T-helper 2 cell treated with Interferon-gamma antibody and Interleukin-4, amounts not matched to agents 5 μg/mL and 100 μg/mL, for 36 hours (primary cell): ENCODE measurements around the gene SPATC1L.

Source experiments
- DNase-seq: peaks from one replicate; pipeline ENCODE4 v3.0.0; 2021; ENCODE audit warnings: low spot score
- H3K27ac Mint-ChIP-seq: one replicate; pipeline ENCODE4 v1.8.0; 2021; ENCODE audit warnings: mild to moderate bottlenecking, mixed read lengths
- H3K27me3 Mint-ChIP-seq: one replicate; pipeline ENCODE4 v1.8.0; 2021; ENCODE audit warnings: low read depth, mixed read lengths
- H3K36me3 Mint-ChIP-seq: one replicate; pipeline ENCODE4 v1.8.0; 2021; ENCODE audit warnings: low read depth, mixed read lengths
- H3K4me1 Mint-ChIP-seq: one replicate; pipeline ENCODE4 v1.8.0; 2021; ENCODE audit warnings: low read depth, mixed read lengths
- H3K4me3 Mint-ChIP-seq: one replicate; pipeline ENCODE4 v1.8.0; 2022; ENCODE audit warnings: mild to moderate bottlenecking, moderate library complexity, mixed read lengths
- H3K9me3 Mint-ChIP-seq: one replicate; pipeline ENCODE4 v1.8.0; 2021; ENCODE audit warnings: mixed read lengths

Gene SPATC1L

GRCh38 chr21:46128106-46128932 lies 55.9 kb downstream of the SPATC1L start:
- Mint-ChIP-seq H3K27ac (no peak overlapping the region), H3K27me3 (no peaks in the 10 kb centered on the region), H3K4me3 (no peak overlapping the region), H3K4me1 (no peaks in the 10 kb centered on the region), H3K36me3 (no peaks in the 10 kb centered on the region), H3K9me3 (no peaks in the 10 kb centered on the region)
- no peak for DNase-seq

- Mint-ChIP-seq H3K4me3 (no peak overlapping the region), H3K9me3 (no peaks in the 10 kb centered on the region), H3K4me1 (no peaks in the 10 kb centered on the region), H3K27me3 (no peaks in the 10 kb centered on the region), H3K36me3 (no peaks in the 10 kb centered on the region), H3K27ac (no peak overlapping the region)
- DNase-seq, result no peak
These were observed 56.8 kb downstream of the SPATC1L start for GRCh38 chr21:46127239-46128105.

GRCh38 chr21:46126309-46127238 lies 57.7 kb downstream of the SPATC1L start:
- no peaks in the 10 kb centered on the region for H3K27me3 Mint-ChIP-seq
- no peak overlapping the region for H3K27ac Mint-ChIP-seq
- H3K9me3 Mint-ChIP-seq, result no peaks in the 10 kb centered on the region
- no peak for DNase-seq
- no peak overlapping the region for H3K4me3 Mint-ChIP-seq
- H3K4me1 Mint-ChIP-seq, result no peaks in the 10 kb centered on the region
- H3K36me3 Mint-ChIP-seq, result no peaks in the 10 kb centered on the region

GRCh38 chr21:46125846-46126301 lies 58.4 kb downstream of the SPATC1L start:
- no peak for DNase-seq
- H3K36me3 Mint-ChIP-seq, result no peaks in the 10 kb centered on the region
- H3K27ac Mint-ChIP-seq, result no peak overlapping the region
- H3K4me3 Mint-ChIP-seq, result no peak overlapping the region
- no peaks in the 10 kb centered on the region for H3K27me3 Mint-ChIP-seq
- no peaks in the 10 kb centered on the region for H3K4me1 Mint-ChIP-seq
- no peaks in the 10 kb centered on the region for H3K9me3 Mint-ChIP-seq

- DNase-seq, result no peak
- Mint-ChIP-seq H3K9me3 (no peaks in the 10 kb centered on the region), H3K4me3 (no peak overlapping the region), H3K27me3 (no peaks in the 10 kb centered on the region), H3K27ac (no peak overlapping the region), H3K36me3 (no peaks in the 10 kb centered on the region), H3K4me1 (no peaks in the 10 kb centered on the region)
These were observed 59.1 kb downstream of the SPATC1L start for GRCh38 chr21:46124926-46125845.

GRCh38 chr21:46124083-46124925 lies 60.0 kb downstream of the SPATC1L start:
- Mint-ChIP-seq H3K4me1 (no peaks in the 10 kb centered on the region), H3K36me3 (no peaks in the 10 kb centered on the region), H3K27me3 (no peaks in the 10 kb centered on the region), H3K4me3 (no peak overlapping the region), H3K9me3 (no peaks in the 10 kb centered on the region), H3K27ac (no peak overlapping the region)
- DNase-seq, result no peak

GRCh38 chr21:46122758-46123683 lies 61.2 kb downstream of the SPATC1L start:
- Mint-ChIP-seq H3K4me1 (no peaks in the 10 kb centered on the region), H3K27me3 (no peaks in the 10 kb centered on the region), H3K27ac (no peak overlapping the region), H3K4me3 (no peak overlapping the region), H3K36me3 (no peaks in the 10 kb centered on the region), H3K9me3 (no peaks in the 10 kb centered on the region)
- DNase-seq, result no peak

- Mint-ChIP-seq H3K36me3 (no peaks in the 10 kb centered on the region), H3K27me3 (no peaks in the 10 kb centered on the region), H3K4me1 (no peaks in the 10 kb centered on the region), H3K27ac (no peak overlapping the region), H3K9me3 (no peaks in the 10 kb centered on the region), H3K4me3 (no peak overlapping the region)
- no peak for DNase-seq
These were observed 62.0 kb downstream of the SPATC1L start for GRCh38 chr21:46122237-46122671.

- DNase-seq, result no peak
- Mint-ChIP-seq H3K4me1 (no peaks in the 10 kb centered on the region), H3K4me3 (no peak overlapping the region), H3K9me3 (no peaks in the 10 kb centered on the region), H3K27ac (no peak overlapping the region), H3K27me3 (no peaks in the 10 kb centered on the region), H3K36me3 (no peaks in the 10 kb centered on the region)
These were observed 62.7 kb downstream of the SPATC1L start for GRCh38 chr21:46121286-46122221.

GRCh38 chr21:46120301-46121285 lies 63.7 kb downstream of the SPATC1L start:
- Mint-ChIP-seq H3K4me1 (no peaks in the 10 kb centered on the region), H3K4me3 (no peak overlapping the region), H3K9me3 (no peaks in the 10 kb centered on the region), H3K27ac (no peak overlapping the region), H3K36me3 (no peaks in the 10 kb centered on the region), H3K27me3 (no peaks in the 10 kb centered on the region)
- DNase-seq, result no peak
